Measurements from ENCODE around the gene LINGO1. TPM values are rescaled to one million over a fixed set of nuclear protein-coding genes. Genes with fewer than 3 reads are reported as not detected.

LINGO1 gene, protein sequence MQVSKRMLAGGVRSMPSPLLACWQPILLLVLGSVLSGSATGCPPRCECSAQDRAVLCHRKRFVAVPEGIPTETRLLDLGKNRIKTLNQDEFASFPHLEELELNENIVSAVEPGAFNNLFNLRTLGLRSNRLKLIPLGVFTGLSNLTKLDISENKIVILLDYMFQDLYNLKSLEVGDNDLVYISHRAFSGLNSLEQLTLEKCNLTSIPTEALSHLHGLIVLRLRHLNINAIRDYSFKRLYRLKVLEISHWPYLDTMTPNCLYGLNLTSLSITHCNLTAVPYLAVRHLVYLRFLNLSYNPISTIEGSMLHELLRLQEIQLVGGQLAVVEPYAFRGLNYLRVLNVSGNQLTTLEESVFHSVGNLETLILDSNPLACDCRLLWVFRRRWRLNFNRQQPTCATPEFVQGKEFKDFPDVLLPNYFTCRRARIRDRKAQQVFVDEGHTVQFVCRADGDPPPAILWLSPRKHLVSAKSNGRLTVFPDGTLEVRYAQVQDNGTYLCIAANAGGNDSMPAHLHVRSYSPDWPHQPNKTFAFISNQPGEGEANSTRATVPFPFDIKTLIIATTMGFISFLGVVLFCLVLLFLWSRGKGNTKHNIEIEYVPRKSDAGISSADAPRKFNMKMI
- 5.3 to 12.5 TPM (median 10.7 TPM) in 5 replicates for total RNA-seq (2022; extraction: Qiagen RNA extraction; ENCODE audit: low read depth)

DNA sequence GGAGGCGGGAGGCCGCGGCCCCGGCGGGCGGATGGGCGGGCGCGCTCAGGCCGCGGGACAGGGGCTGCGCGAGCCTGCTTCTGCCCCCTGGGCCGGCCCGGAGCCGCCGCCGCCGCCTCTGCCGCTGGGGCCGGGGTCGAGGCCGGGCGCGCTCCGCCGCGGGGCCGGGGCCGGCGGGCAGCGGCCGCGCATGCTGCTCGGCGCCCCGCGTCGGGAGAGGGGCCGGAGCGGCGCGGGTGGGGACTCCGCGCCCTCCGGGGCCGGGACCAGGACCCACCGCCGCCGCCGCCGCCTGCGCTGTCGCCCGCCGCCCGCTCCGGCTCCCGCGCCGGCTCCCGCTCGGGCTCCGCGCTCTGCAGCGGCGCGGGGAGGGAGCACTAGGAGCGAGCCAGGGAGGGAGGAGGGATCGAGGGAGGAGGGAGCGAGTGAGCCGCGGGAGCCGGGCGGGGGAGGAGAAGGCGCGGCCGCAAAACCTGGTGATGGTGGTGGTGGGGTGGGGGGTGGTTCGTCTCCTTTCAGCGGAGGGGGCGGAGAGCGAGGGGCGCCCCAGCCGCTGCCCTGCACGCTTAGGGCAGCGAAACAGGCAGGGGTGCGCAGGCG is at the start of gene LINGO1:
Gene LINGO1 (minus strand): TSS at position 379 of the 600 bp plus-strand sequence. CDS start 597 bp downstream, outside the sequence.

Other genes starting within 250 kb of the LINGO1 start
- gene PEAK1, start 212.8 kb downstream of the LINGO1 start, total RNA-seq (2022; extraction: Qiagen RNA extraction; ENCODE audit: low read depth), result 5.1 to 12.1 TPM (median 8.8 TPM) in 5 replicates
- gene HMG20A, start 212.0 kb downstream of the LINGO1 start, total RNA-seq (2022; extraction: Qiagen RNA extraction; ENCODE audit: low read depth), result 20.4 to 29.9 TPM (median 27.1 TPM) in 5 replicates

All from A549 treated with ZK216348 at 1 μM for 4 hours (cell line).